ENCODE data around the gene STK16. TPM values are rescaled to one million over a fixed set of nuclear protein-coding genes. Genes with fewer than 3 reads are reported as not detected.

The STK16 gene
- total and polyA plus RNA-seq, 2 of the 13 experiments (the other 11 are each of a cell fraction or from before 2014, with no cell fraction given) = 28.0 to 50.9 TPM

GRCh38 chr2:219218732-219219701 is 26.3 kb upstream of the STK16 start, which contains the start of gene ABCB6 (continued):
- no peak for TF ChIP-seq ZNF142 (CRISPR knock-in tag; IDR thresholded peaks at IDR 0.05)
- TF ChIP-seq ZNF432 (CRISPR knock-in tag; IDR thresholded peaks at IDR 0.05; ENCODE audit: borderline replicate concordance) = no peak
- TF ChIP-seq SNAPC4 (CRISPR knock-in tag; IDR thresholded peaks at IDR 0.05) = peak; percentile 97
- TF ChIP-seq AKAP8 (CRISPR knock-in tag; IDR thresholded peaks at IDR 0.05) = peak; percentile 100
- TF ChIP-seq ZBTB44 (CRISPR knock-in tag; IDR thresholded peaks at IDR 0.05) = peak; percentile 95; the same call in 1 of the 2 replicates
- TF ChIP-seq ARNT2 (CRISPR knock-in tag; IDR thresholded peaks at IDR 0.05; ENCODE audit: low read depth) = peak; percentile 98
- no peak for TF ChIP-seq RFX1 (IDR thresholded peaks at IDR 0.05)
- TF ChIP-seq RARA (CRISPR knock-in tag; IDR thresholded peaks at IDR 0.05) = peak; percentile 43; the same call in 1 of the 2 replicates
- peak; percentile 97 for TF ChIP-seq ZGPAT (CRISPR knock-in tag; IDR thresholded peaks at IDR 0.05)
- TF ChIP-seq ATF4 (CRISPR knock-in tag; IDR thresholded peaks at IDR 0.05) = no peak; a peak in 1 of 4 replicates
- peak; percentile 75 for TF ChIP-seq POGZ (CRISPR knock-in tag; IDR thresholded peaks at IDR 0.05)
- TF ChIP-seq ZNF441 (CRISPR knock-in tag; IDR thresholded peaks at IDR 0.05; ENCODE audit: borderline replicate concordance) = no peak
